GM12872 (cell line): ENCODE measurements around the gene GABRR2.

Source experiments
- CTCF ChIP-seq: IDR thresholded peaks from 3 replicates; pipeline ENCODE4 v1.5.1; 2011; ENCODE audit warnings: low read depth, mild to moderate bottlenecking, low read length, moderate library complexity; ENCODE audit not compliant: insufficient read depth

GABRR2 gene

GRCh38 chr6:89297695-89298351 lies 17.3 kb downstream of the GABRR2 start:
- no peak for TF ChIP-seq CTCF

GRCh38 chr6:89295981-89296380 lies 19.1 kb downstream of the GABRR2 start:
- no peak for TF ChIP-seq CTCF

GRCh38 chr6:89291256-89291819 lies 23.8 kb downstream of the GABRR2 start:
- no peak for TF ChIP-seq CTCF

- TF ChIP-seq CTCF = no peak
Measured at GRCh38 chr6:89290401-89291155, 24.5 kb downstream of the GABRR2 start.

- TF ChIP-seq CTCF = no peak
Measured at GRCh38 chr6:89289710-89290109, 25.4 kb downstream of the GABRR2 start.

GRCh38 chr6:89287351-89288028 lies 27.6 kb downstream of the GABRR2 start:
- no peak for TF ChIP-seq CTCF

- TF ChIP-seq CTCF = no peak
Measured at GRCh38 chr6:89286516-89286915, 28.6 kb downstream of the GABRR2 start.
